GM12873 (cell line): Measurements from ENCODE around the gene TMEM79.

Experiments
- CTCF ChIP-seq: IDR thresholded peaks from 2 replicates; pipeline ENCODE4 v1.5.1; 2012; ENCODE audit warnings: low read depth, mild to moderate bottlenecking, moderate library complexity, low read length, control low read depth; ENCODE audit not compliant: insufficient read depth; ENCODE audit errors: missing control alignments

Gene TMEM79

GRCh38 chr1:156308078-156308477 lies 24.0 kb downstream of the TMEM79 start:
- TF ChIP-seq CTCF: no peak

- no peak for TF ChIP-seq CTCF
Observed at GRCh38 chr1:156310962-156311361, 26.8 kb downstream of the TMEM79 start.

GRCh38 chr1:156316909-156317308 lies 32.8 kb downstream of the TMEM79 start:
- no peak for TF ChIP-seq CTCF

GRCh38 chr1:156319664-156320063 lies 35.5 kb downstream of the TMEM79 start:
- TF ChIP-seq CTCF: peak; percentile 42

- no peak for TF ChIP-seq CTCF
Observed at GRCh38 chr1:156320560-156320959, 36.4 kb downstream of the TMEM79 start.

GRCh38 chr1:156336242-156336641 lies 52.1 kb downstream of the TMEM79 start:
- TF ChIP-seq CTCF: peak; percentile 52

- no peak for TF ChIP-seq CTCF
Observed at GRCh38 chr1:156337052-156337887, 53.1 kb downstream of the TMEM79 start.
